GM18861 (cell line): ENCODE results near the gene FSIP1.

Experiments
- ATAC-seq: cut with Tn5 transposase; IDR thresholded peaks from one replicate; pipeline ENCODE4 v1.9.1; 2021; ENCODE audit not compliant: unreplicated experiment

FSIP1 gene

GRCh38 chr15:39585871-39586301 lies 196.8 kb downstream of the FSIP1 start:
- ATAC-seq: no peak

- ATAC-seq: no peak
Measured at GRCh38 chr15:39585389-39585841, 197.2 kb downstream of the FSIP1 start.

- ATAC-seq: no peak
Measured at GRCh38 chr15:39584662-39585388, 197.8 kb downstream of the FSIP1 start.

GRCh38 chr15:39584266-39584659 lies 198.4 kb downstream of the FSIP1 start:
- no peak for ATAC-seq

- ATAC-seq: no peak
Measured at GRCh38 chr15:39583596-39584265, 198.9 kb downstream of the FSIP1 start.

- no peak for ATAC-seq
Measured at GRCh38 chr15:39582977-39583595, 199.6 kb downstream of the FSIP1 start.

GRCh38 chr15:39582286-39582976 lies 200.2 kb downstream of the FSIP1 start:
- no peak for ATAC-seq

GRCh38 chr15:39581793-39582285 lies 200.8 kb downstream of the FSIP1 start:
- no peak for ATAC-seq

- ATAC-seq: no peak
Measured at GRCh38 chr15:39581242-39581792, 201.3 kb downstream of the FSIP1 start.

GRCh38 chr15:39580485-39581241 lies 202.0 kb downstream of the FSIP1 start, which contains the start of gene THBS1:
TSS of gene THBS1 (plus strand) at chr15:39581079. CDS start at chr15:39581858, 779 bp downstream.
- peak; percentile 9 for ATAC-seq

- ATAC-seq: peak; percentile 52
Measured at GRCh38 chr15:39580117-39580484, 202.5 kb downstream of the FSIP1 start.

GRCh38 chr15:39579487-39580116 lies 203.0 kb downstream of the FSIP1 start:
- no peak for ATAC-seq

- no peak for ATAC-seq
Measured at GRCh38 chr15:39578851-39579486, 203.7 kb downstream of the FSIP1 start.

GRCh38 chr15:39575180-39575579 lies 207.5 kb downstream of the FSIP1 start:
- no peak for ATAC-seq

- ATAC-seq: no peak
Measured at GRCh38 chr15:39574427-39574826, 208.2 kb downstream of the FSIP1 start.

- no peak for ATAC-seq
Measured at GRCh38 chr15:39573844-39574243, 208.8 kb downstream of the FSIP1 start.

GRCh38 chr15:39573287-39573686 lies 209.4 kb downstream of the FSIP1 start:
- ATAC-seq: no peak

- ATAC-seq: no peak
Measured at GRCh38 chr15:39565851-39566250, 216.8 kb downstream of the FSIP1 start.

GRCh38 chr15:39564972-39565665 lies 217.5 kb downstream of the FSIP1 start:
- ATAC-seq: no peak
